ENCODE measurements around the gene PFN1.

DNA sequence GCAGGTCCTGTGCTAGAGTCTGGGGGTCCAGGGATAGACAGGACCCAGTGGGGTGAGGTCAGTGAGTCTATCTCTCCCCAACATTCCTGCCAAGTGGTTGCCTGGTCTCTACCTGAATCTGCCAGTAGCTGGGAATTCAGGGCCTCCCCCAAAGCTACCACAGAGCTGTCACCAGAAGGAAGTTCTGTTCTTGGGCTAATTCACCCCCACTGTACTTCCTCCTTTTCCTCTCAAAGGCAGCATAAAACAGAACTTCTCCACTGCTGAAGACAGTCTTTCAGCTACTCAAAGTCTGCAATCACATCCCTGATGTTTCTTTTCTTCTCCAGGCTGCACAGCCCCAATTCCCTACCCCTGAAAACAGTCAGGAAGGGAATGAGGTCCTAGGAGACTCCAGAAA, 30.4 kb upstream of the PFN1 start:
- TF ChIP-seq, protein P1, sequence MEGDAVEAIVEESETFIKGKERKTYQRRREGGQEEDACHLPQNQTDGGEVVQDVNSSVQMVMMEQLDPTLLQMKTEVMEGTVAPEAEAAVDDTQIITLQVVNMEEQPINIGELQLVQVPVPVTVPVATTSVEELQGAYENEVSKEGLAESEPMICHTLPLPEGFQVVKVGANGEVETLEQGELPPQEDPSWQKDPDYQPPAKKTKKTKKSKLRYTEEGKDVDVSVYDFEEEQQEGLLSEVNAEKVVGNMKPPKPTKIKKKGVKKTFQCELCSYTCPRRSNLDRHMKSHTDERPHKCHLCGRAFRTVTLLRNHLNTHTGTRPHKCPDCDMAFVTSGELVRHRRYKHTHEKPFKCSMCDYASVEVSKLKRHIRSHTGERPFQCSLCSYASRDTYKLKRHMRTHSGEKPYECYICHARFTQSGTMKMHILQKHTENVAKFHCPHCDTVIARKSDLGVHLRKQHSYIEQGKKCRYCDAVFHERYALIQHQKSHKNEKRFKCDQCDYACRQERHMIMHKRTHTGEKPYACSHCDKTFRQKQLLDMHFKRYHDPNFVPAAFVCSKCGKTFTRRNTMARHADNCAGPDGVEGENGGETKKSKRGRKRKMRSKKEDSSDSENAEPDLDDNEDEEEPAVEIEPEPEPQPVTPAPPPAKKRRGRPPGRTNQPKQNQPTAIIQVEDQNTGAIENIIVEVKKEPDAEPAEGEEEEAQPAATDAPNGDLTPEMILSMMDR (IDR thresholded peaks at IDR 0.05; ENCODE audit: extremely low read depth in 1 of 2, insufficient read depth in 1 of 2, low read depth in 1 of 2, low read length in 2 of 2): no peak
- no peak for TF ChIP-seq POLR2AphosphoS5 (IDR thresholded peaks at IDR 0.05; ENCODE audit: insufficient read depth, low read depth, low read length)
- no peak for TF ChIP-seq POLR2A (IDR thresholded peaks at IDR 0.05; ENCODE audit: low read depth, low read length)
- no peak for TF ChIP-seq EZH2 (IDR thresholded peaks at IDR 0.05; ENCODE audit: borderline replicate concordance, low read depth, low read length, severe bottlenecking)
- no peak for TF ChIP-seq GATA2 (IDR thresholded peaks at IDR 0.05; ENCODE audit: insufficient read depth, insufficient read length, low read depth, low read length)
- TF ChIP-seq, protein P2, sequence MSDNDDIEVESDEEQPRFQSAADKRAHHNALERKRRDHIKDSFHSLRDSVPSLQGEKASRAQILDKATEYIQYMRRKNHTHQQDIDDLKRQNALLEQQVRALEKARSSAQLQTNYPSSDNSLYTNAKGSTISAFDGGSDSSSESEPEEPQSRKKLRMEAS (IDR thresholded peaks at IDR 0.05; ENCODE audit: insufficient read depth, insufficient read length): no peak

Measured in endothelial cell of umbilical vein (primary cell).